Kidney (tissue), 14 donors: ENCODE results near the gene C1QTNF12. TPM values are rescaled to one million over a fixed set of nuclear protein-coding genes. Genes with fewer than 3 reads are reported as not detected.

Experiments used
- DNase-seq, 5 donors: peaks; one replicate each; pipeline ENCODE4 v3.0.0-alpha.2; 2013 to 2020
- FAIRE-seq: peaks from 2 replicates; lab custom pipeline; 2012; peaks lifted over from hg19 to GRCh38; lab: Jason Lieb, UNC
- H3K27ac ChIP-seq, 2 donors: one replicate each; pipeline ENCODE4 v1.7.0; 2013; ENCODE audit warnings: low read depth in 2 of 2, low read length in 2 of 2, inconsistent platforms in 1 of 2
- H3K27me3 ChIP-seq: one replicate; pipeline ENCODE4 v1.7.1; 2013; ENCODE audit warnings: low read length, inconsistent platforms; ENCODE audit not compliant: control insufficient read depth, insufficient read depth
- H3K36me3 ChIP-seq, 3 donors: one replicate each; pipeline versions ENCODE4 v1.7.0 to v1.7.1; 2013; ENCODE audit warnings: low read length in 3 of 3, control low read depth in 1 of 3, inconsistent platforms in 1 of 3; ENCODE audit not compliant: insufficient read depth in 3 of 3, control insufficient read depth in 2 of 3
- H3K4me1 ChIP-seq, 3 donors: one replicate each; pipeline versions ENCODE4 v1.7.0 to v1.7.1; 2013; ENCODE audit warnings: low read length in 3 of 3, inconsistent platforms in 1 of 3, low read depth in 1 of 3; ENCODE audit not compliant: control insufficient read depth in 2 of 3, insufficient read depth in 2 of 3
- H3K4me3 ChIP-seq, 3 donors: one replicate each; pipeline versions ENCODE4 v1.7.0 to v1.8.1; 2013; ENCODE audit warnings: low read length in 3 of 3, control low read depth in 1 of 3, inconsistent platforms in 1 of 3
- H3K9ac ChIP-seq, 3 donors: one replicate each; pipeline versions ENCODE4 v1.7.0 to v1.7.1; 2013; ENCODE audit warnings: low read length in 3 of 3, control low read depth in 1 of 3, inconsistent platforms in 1 of 3
- H3K9me3 ChIP-seq, 3 donors: one replicate each; pipeline versions ENCODE4 v1.7.0 to v1.7.1; 2013; ENCODE audit warnings: low read length in 3 of 3, control low read depth in 1 of 3, inconsistent platforms in 1 of 3; ENCODE audit not compliant: control insufficient read depth in 2 of 3, insufficient read depth in 1 of 3
- intact Hi-C: fragments of 100-400 bp; cut with DNase I; formaldehyde crosslinking; loops from one replicate; pipeline ENCODE4 v1.11.1; 2022
- polyA plus RNA-seq: library from polyadenylated mRNA; stranded (reverse); fragments of 350-450 nt; fragmentation: Illumina TruSeq; extraction: RNeasy Lipid Tissue Mini Kit (QIAGEN cat#74804); gene quantifications from one replicate; pipeline ENCODE4 v1.2.3, GENCODE V29; 2014; ENCODE audit warnings: low read depth, low replicate concordance; ENCODE audit not compliant: insufficient read depth
- total RNA-seq: library from RNA; stranded (reverse); fragmentation: NEBNext Ultra II Directional; extraction: Animal tissue kit (Norgen Biotek cat#: 25700); gene quantifications from one replicate; pipeline ENCODE4 v1.2.1, GENCODE V29; 2021
- TF ChIP-seq, protein P1 (sequence below): IDR thresholded peaks from 3 replicates; pipeline ENCODE4 v1.5.1; 2012; ENCODE audit warnings: mild to moderate bottlenecking, moderate library complexity, borderline replicate concordance; ENCODE audit not compliant: insufficient read depth; ENCODE audit errors: extremely low read depth
- donor health status: control.
- donor health status: control.
- donor health status: control.
- donor health status: control.
- donor health status: control.
- donor health status: DM: yes; HTN: yes; CAD: no.
- donor health status: Normal renal cell carcinoma (clear cell type).

C1QTNF12 gene
- total and polyA plus RNA-seq, 2 donors from 2014 or later, result 3.1 to 9.9 TPM

- no peak for DNase-seq
- TF ChIP-seq, protein P1, sequence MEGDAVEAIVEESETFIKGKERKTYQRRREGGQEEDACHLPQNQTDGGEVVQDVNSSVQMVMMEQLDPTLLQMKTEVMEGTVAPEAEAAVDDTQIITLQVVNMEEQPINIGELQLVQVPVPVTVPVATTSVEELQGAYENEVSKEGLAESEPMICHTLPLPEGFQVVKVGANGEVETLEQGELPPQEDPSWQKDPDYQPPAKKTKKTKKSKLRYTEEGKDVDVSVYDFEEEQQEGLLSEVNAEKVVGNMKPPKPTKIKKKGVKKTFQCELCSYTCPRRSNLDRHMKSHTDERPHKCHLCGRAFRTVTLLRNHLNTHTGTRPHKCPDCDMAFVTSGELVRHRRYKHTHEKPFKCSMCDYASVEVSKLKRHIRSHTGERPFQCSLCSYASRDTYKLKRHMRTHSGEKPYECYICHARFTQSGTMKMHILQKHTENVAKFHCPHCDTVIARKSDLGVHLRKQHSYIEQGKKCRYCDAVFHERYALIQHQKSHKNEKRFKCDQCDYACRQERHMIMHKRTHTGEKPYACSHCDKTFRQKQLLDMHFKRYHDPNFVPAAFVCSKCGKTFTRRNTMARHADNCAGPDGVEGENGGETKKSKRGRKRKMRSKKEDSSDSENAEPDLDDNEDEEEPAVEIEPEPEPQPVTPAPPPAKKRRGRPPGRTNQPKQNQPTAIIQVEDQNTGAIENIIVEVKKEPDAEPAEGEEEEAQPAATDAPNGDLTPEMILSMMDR, result no peak
- no peaks in the 10 kb centered on the region for H3K27me3 ChIP-seq
- no peak overlapping the region for H3K9ac ChIP-seq
- H3K9me3 ChIP-seq, result no peaks in the 10 kb centered on the region
- H3K36me3 ChIP-seq, result peaks cover 0 to 5% (median 0%) of the 10 kb centered on the region in 3 donors
- no peak overlapping the region for H3K27ac ChIP-seq
- FAIRE-seq, result no peak
- intact Hi-C loops, result no loop called here
- H3K4me3 ChIP-seq, result no peak overlapping the region
- H3K4me1 ChIP-seq, result peaks cover 0 to 23% (median 22%) of the 10 kb centered on the region in 3 donors
Measured at GRCh38 chr1:1275836-1276235, 29.3 kb upstream of the C1QTNF12 start.

- FAIRE-seq, result no peak
- TF ChIP-seq, protein P1, result no peak
- DNase-seq, result peak in 1 of 5 donors; percentile 76
- H3K27ac ChIP-seq, result no peak overlapping the region
- no peaks in the 10 kb centered on the region for H3K9me3 ChIP-seq
- H3K36me3 ChIP-seq, result peaks cover 0 to 5% (median 0%) of the 10 kb centered on the region in 3 donors
- H3K9ac ChIP-seq, result no peak overlapping the region
- peaks cover 0 to 29% (median 25%) of the 10 kb centered on the region in 3 donors for H3K4me1 ChIP-seq
- H3K27me3 ChIP-seq, result no peaks in the 10 kb centered on the region
- H3K4me3 ChIP-seq, result peak overlapping the region in 1 of 3 donors; percentile 87
- intact Hi-C loops, result no loop called here
Measured at GRCh38 chr1:1274931-1275431, 28.5 kb upstream of the C1QTNF12 start.

DNA sequence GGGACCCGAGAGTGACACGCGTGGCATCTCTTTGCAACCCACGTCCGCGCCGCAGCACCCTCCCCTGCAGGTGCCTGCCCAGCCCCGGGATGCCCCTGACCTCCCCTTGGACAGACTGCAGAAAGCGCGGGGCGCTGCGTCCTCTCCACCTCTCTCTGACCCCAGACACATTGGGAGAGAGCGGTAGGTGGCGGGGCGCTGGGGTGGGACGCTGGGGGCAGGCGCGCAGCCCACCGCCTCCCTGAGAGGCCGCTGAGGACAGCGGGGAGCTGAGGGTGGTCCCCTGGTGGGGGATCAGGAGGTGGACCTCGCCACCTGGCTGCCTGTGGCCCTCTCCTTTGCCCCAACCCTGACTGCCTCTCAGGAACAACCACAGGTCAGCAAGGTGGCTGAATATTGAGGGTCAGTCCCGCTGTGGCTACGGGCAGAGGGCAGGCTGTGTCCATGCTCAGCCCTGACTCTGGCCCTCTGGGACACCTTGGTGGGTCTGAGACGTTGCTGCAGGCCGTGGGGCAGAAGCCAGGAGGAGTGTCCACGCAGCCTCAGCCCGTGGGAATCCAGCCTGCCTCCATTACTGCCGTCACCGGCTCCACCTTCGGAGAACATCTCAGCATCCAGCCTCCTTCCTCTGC is 27.9 kb upstream of the C1QTNF12 start:
- H3K4me1 ChIP-seq, result peaks cover 0 to 29% (median 25%) of the 10 kb centered on the region in 3 donors
- FAIRE-seq, result no peak
- H3K36me3 ChIP-seq, result peaks cover 0 to 5% (median 0%) of the 10 kb centered on the region in 3 donors
- TF ChIP-seq, protein P1, result peak; percentile 27
- no peaks in the 10 kb centered on the region for H3K9me3 ChIP-seq
- H3K9ac ChIP-seq, result peak overlapping the region in 2 of 3 donors; percentile 51 to 61
- peak overlapping the region in 1 of 2 donors; percentile 32 for H3K27ac ChIP-seq
- intact Hi-C loops, result no loop called here
- DNase-seq, result peak in 1 of 5 donors; percentile 57
- peak overlapping the region; percentile 44 to 87 (median 49) for H3K4me3 ChIP-seq
- no peaks in the 10 kb centered on the region for H3K27me3 ChIP-seq
